SK-N-MC (cell line): Measurements from ENCODE around the gene ATE1.

Source experiments
- DNase-seq: peaks from one replicate; pipeline ENCODE4 v3.0.0-alpha.2; 2011; ENCODE audit warnings: low read depth, low spot score
- H3K27ac ChIP-seq: fragments of 200-600 bp; sonication (generic); 2 replicates; pipeline ENCODE4 v1.5.1; 2016; ENCODE audit warnings: mixed run types
- H3K36me3 ChIP-seq: fragments of 200-600 bp; sonication (generic); 2 replicates; pipeline ENCODE4 v1.6.1; 2017; ENCODE audit warnings: antibody characterized with exemption, low read length, mixed read lengths; ENCODE audit not compliant: insufficient read depth
- H3K4me3 ChIP-seq: fragments of 200-600 bp; sonication (generic); 2 replicates; pipeline ENCODE4 v1.5.1; 2016
- H3K9ac ChIP-seq: fragments of 200-600 bp; sonication (generic); 2 replicates; pipeline ENCODE4 v1.8.0; 2017; ENCODE audit warnings: mixed run types, mixed read lengths; ENCODE audit not compliant: insufficient read length
- H3K9me3 ChIP-seq: fragments of 200-600 bp; sonication (generic); 2 replicates; pipeline ENCODE4 v1.6.1; 2017; ENCODE audit warnings: low read depth, mild to moderate bottlenecking, antibody characterized with exemption, low read length, moderate library complexity, mixed read lengths
- EZH2 ChIP-seq: fragments of 200-600 bp; sonication (generic); IDR thresholded peaks from one replicate; pipeline ENCODE4 v1.6.1; 2017; ENCODE audit warnings: antibody characterized with exemption
- FOXP2 ChIP-seq: optimal IDR thresholded peaks from 2 replicates; pipeline ENCODE3; 2011; ENCODE audit warnings: mild to moderate bottlenecking, moderate library complexity; ENCODE audit not compliant: insufficient read depth; ENCODE audit errors: extremely low read length, control extremely low read depth
- POLR2AphosphoS5 ChIP-seq: IDR thresholded peaks from 2 replicates; pipeline ENCODE4 v1.6.1; 2012; ENCODE audit warnings: mild to moderate bottlenecking, low read depth, low read length, borderline replicate concordance

The ATE1 gene

GRCh38 chr10:121695731-121696464 lies 231.9 kb downstream of the ATE1 start:
- H3K36me3 ChIP-seq: no peaks in the 10 kb centered on the region
- no peaks in the 10 kb centered on the region for H3K9me3 ChIP-seq
- no peak overlapping the region for H3K27ac ChIP-seq
- no peak for DNase-seq
- no peak overlapping the region for H3K4me3 ChIP-seq
- H3K9ac ChIP-seq: no peak overlapping the region
- no peak for TF ChIP-seq FOXP2
- no peak for TF ChIP-seq POLR2AphosphoS5
- no peak for TF ChIP-seq EZH2

- TF ChIP-seq POLR2AphosphoS5 (no peak), EZH2 (no peak), FOXP2 (no peak)
- Histone ChIP-seq H3K4me3 (no peak overlapping the region), H3K36me3 (no peaks in the 10 kb centered on the region), H3K9me3 (no peaks in the 10 kb centered on the region), H3K27ac (no peak overlapping the region), H3K9ac (no peak overlapping the region)
- no peak for DNase-seq
Measured at GRCh38 chr10:121694966-121695643, 232.7 kb downstream of the ATE1 start.

GRCh38 chr10:121694327-121694965 lies 233.4 kb downstream of the ATE1 start:
- Histone ChIP-seq H3K9me3 (no peaks in the 10 kb centered on the region), H3K4me3 (no peak overlapping the region), H3K27ac (no peak overlapping the region), H3K9ac (no peak overlapping the region), H3K36me3 (no peaks in the 10 kb centered on the region)
- no peak for TF ChIP-seq POLR2AphosphoS5
- TF ChIP-seq EZH2: no peak
- no peak for TF ChIP-seq FOXP2
- no peak for DNase-seq

DNA sequence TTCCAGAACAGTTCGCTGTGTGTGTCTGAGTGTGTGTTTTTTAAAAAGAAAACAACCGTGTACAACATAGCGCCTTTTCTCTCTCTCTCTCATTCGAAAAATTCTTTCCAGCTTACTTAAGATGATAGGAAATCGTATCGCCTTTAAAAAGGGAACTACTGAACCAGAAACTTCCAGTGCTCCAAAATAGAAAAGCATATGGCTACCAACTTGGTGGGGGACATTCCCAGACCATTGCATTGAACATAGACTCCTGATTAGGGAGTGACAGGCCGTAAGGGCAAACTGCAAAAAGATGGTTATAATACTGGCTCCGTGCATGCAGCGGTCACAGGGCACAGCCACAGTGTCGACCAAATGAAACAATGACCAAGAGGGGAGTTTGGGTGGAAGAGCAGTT lies 235.2 kb downstream of the ATE1 start:
- Histone ChIP-seq H3K9me3 (no peaks in the 10 kb centered on the region), H3K9ac (no peak overlapping the region), H3K36me3 (no peaks in the 10 kb centered on the region), H3K27ac (no peak overlapping the region), H3K4me3 (no peak overlapping the region)
- no peak for DNase-seq
- TF ChIP-seq EZH2: no peak
- TF ChIP-seq POLR2AphosphoS5: no peak
- TF ChIP-seq FOXP2: no peak

DNA sequence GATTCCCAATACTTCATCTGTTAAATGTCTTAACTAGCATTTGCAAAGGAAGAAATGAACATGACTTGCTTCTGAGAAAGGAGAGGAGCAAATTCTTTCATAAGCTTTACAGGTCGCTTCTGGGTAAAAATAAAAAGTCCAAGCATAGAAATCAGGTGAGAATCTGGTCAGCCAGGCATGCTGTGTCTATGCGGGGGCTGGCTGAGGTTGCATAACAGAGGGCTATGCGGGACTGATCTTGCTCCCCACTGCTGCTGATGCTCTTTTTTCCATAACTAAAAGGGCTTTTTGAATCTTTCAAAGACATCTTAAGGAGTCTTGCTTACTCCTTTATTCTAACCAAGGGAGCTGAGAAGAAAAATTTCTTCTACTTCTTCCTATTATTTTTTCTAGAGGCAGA lies 236.9 kb downstream of the ATE1 start:
- no peaks in the 10 kb centered on the region for H3K9me3 ChIP-seq
- H3K27ac ChIP-seq: no peak overlapping the region
- no peaks in the 10 kb centered on the region for H3K36me3 ChIP-seq
- TF ChIP-seq FOXP2: no peak
- no peak for TF ChIP-seq POLR2AphosphoS5
- no peak for TF ChIP-seq EZH2
- no peak overlapping the region for H3K9ac ChIP-seq
- no peak overlapping the region for H3K4me3 ChIP-seq
- DNase-seq: no peak
